GM18502 (cell line): ENCODE results near the gene MAML2.

Source experiments
- ATAC-seq: cut with Tn5 transposase; IDR thresholded peaks from one replicate; pipeline ENCODE4 v1.9.1; 2021; ENCODE audit warnings: mild to moderate bottlenecking; ENCODE audit not compliant: unreplicated experiment, poor library complexity

Gene MAML2

GRCh38 chr11:96095884-96096303 is 247.1 kb downstream of the MAML2 start:
- ATAC-seq, result no peak

- no peak for ATAC-seq
These were observed 248.8 kb downstream of the MAML2 start for GRCh38 chr11:96094156-96094555.

- no peak for ATAC-seq
These were observed 250.5 kb downstream of the MAML2 start for GRCh38 chr11:96092511-96092910.

GRCh38 chr11:96091476-96091875 is 251.5 kb downstream of the MAML2 start:
- no peak for ATAC-seq

GRCh38 chr11:96090711-96091110 is 252.3 kb downstream of the MAML2 start:
- ATAC-seq, result no peak

- ATAC-seq, result no peak
These were observed 254.1 kb downstream of the MAML2 start for GRCh38 chr11:96088914-96089313.

GRCh38 chr11:96086111-96086510 is 256.9 kb downstream of the MAML2 start:
- no peak for ATAC-seq

- no peak for ATAC-seq
These were observed 257.6 kb downstream of the MAML2 start for GRCh38 chr11:96085319-96085930.

- ATAC-seq, result no peak
These were observed 258.2 kb downstream of the MAML2 start for GRCh38 chr11:96084610-96085318.

GRCh38 chr11:96082936-96083335 is 260.1 kb downstream of the MAML2 start:
- ATAC-seq, result no peak

GRCh38 chr11:96082002-96082899 is 260.7 kb downstream of the MAML2 start:
- ATAC-seq, result no peak

- no peak for ATAC-seq
These were observed 261.4 kb downstream of the MAML2 start for GRCh38 chr11:96081561-96081960.

- no peak for ATAC-seq
These were observed 263.3 kb downstream of the MAML2 start for GRCh38 chr11:96079691-96080090.

GRCh38 chr11:96075532-96075959 is 267.4 kb downstream of the MAML2 start:
- peak; percentile 84 for ATAC-seq

GRCh38 chr11:96074551-96075310 is 268.3 kb downstream of the MAML2 start:
- ATAC-seq, result peak; percentile 32

- no peak for ATAC-seq
These were observed 269.5 kb downstream of the MAML2 start for GRCh38 chr11:96073536-96073935.

- no peak for ATAC-seq
These were observed 270.4 kb downstream of the MAML2 start for GRCh38 chr11:96072592-96072991.

GRCh38 chr11:96070453-96070852 is 272.5 kb downstream of the MAML2 start:
- ATAC-seq, result no peak

GRCh38 chr11:96067160-96067559 is 275.8 kb downstream of the MAML2 start:
- no peak for ATAC-seq

- no peak for ATAC-seq
These were observed 277.6 kb downstream of the MAML2 start for GRCh38 chr11:96065379-96065778.
